Effector memory CD8-positive, alpha-beta T cell (primary cell): ENCODE measurements around the gene DHCR7.

ENCODE experiments used
- ATAC-seq: fragments of 150-1000 bp; cut with Tn5 transposase; replicated peaks from 2 replicates; pipeline ENCODE4 v1.10.0; 2021; ENCODE audit warnings: mild to moderate bottlenecking, moderate library complexity
- DNase-seq, 3 experiments: peaks; one replicate each; pipeline ENCODE4 v3.0.0; 2021
- H3K27ac Mint-ChIP-seq, 2 donors: one replicate each; pipeline ENCODE4 v1.8.0; 2022; ENCODE audit warnings: mild to moderate bottlenecking in 2 of 2, mixed read lengths in 2 of 2, moderate library complexity in 2 of 2
- H3K27me3 Mint-ChIP-seq, 2 donors: one replicate each; pipeline ENCODE4 v1.8.0; 2022; ENCODE audit warnings: mixed read lengths in 2 of 2
- H3K36me3 Mint-ChIP-seq: one replicate; pipeline ENCODE4 v1.8.0; 2022; ENCODE audit warnings: mild to moderate bottlenecking, moderate library complexity, mixed read lengths; ENCODE audit not compliant: insufficient read depth
- H3K4me1 Mint-ChIP-seq, 2 donors: one replicate each; pipeline ENCODE4 v1.8.0; 2022; ENCODE audit warnings: low read depth in 2 of 2, mixed read lengths in 2 of 2
- H3K4me3 Mint-ChIP-seq, 2 donors: one replicate each; pipeline ENCODE4 v1.8.0; 2022; ENCODE audit warnings: mild to moderate bottlenecking in 2 of 2, mixed read lengths in 2 of 2, moderate library complexity in 2 of 2
- H3K9me3 Mint-ChIP-seq, 2 donors: one replicate each; pipeline ENCODE4 v1.8.0; 2022; ENCODE audit warnings: mixed read lengths in 2 of 2

Gene DHCR7

DNA sequence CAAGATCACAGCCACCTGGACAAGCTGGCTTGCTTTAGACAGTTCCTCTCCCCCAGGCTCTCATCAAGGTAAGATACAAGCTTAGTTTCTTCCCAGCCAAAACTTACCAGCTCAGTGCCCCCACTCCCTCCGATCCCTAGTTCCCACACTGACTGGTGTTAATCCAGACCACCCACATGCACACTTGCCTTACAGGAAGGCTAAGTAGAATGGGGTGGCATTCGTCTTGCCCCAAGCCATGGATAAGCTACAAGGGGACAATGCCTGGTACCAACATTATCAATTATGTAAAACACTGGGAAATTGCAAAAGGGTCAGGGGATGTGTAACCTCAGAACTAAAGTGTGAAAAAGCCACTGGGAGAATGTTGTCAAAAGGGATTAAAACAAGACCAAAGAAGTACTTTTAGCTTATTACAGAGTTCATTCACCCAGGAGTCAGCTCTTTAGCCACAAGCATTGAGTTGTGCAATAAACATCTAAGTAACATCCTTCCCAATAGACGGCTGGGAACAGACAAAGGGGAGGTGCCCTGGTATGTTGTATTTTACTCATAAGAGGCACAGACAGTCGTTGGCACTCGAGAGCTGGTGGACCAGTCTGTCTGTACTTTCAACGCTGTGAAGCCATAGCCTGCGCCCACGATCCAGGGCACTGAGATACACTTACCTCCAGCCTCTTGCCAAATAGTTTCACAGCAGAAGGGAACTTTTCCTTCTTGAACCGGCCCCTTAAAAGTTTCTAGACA lies 1.1 kb downstream of the DHCR7 start:
- Mint-ChIP-seq H3K4me1 (peaks cover 27 to 29% of the 10 kb centered on the region in 2 donors), H3K9me3 (no peaks in the 10 kb centered on the region), H3K4me3 (peak overlapping the region; percentile 77 to 83), H3K27ac (peak overlapping the region; percentile 81 to 94), H3K36me3 (peaks cover 31% of the 10 kb centered on the region), H3K27me3 (no peaks in the 10 kb centered on the region)
- no peak for ATAC-seq
- no peak for DNase-seq

DNA sequence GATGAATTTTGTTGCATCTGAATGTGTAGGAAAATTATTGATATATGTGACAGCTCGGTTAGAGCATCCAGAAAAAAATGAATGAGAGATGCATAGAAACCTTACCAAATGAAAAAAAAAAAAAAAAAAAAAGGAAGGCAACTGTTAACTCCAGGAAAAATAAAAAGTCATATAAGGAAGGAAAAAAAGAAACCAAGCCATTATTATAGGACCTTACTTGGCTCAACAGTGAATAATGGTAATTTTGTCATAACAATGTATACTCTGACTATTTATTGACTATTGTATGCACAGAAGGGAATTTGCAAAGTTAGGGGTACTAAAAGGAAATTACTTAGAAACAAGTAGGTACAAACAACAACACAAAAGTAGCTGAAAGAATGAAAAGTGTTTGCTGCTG lies 2.0 kb downstream of the DHCR7 start:
- Mint-ChIP-seq H3K9me3 (no peaks in the 10 kb centered on the region), H3K27ac (no peak overlapping the region), H3K36me3 (peaks cover 26% of the 10 kb centered on the region), H3K4me1 (peaks cover 21 to 22% of the 10 kb centered on the region in 2 donors), H3K27me3 (no peaks in the 10 kb centered on the region), H3K4me3 (peak overlapping the region; percentile 4 to 25)
- DNase-seq = no peak
- no peak for ATAC-seq

GRCh38 chr11:71444811-71445210 lies 3.4 kb downstream of the DHCR7 start:
- Mint-ChIP-seq H3K4me1 (peaks cover 12 to 15% of the 10 kb centered on the region in 2 donors), H3K36me3 (peaks cover 29% of the 10 kb centered on the region), H3K27ac (no peak overlapping the region), H3K27me3 (no peaks in the 10 kb centered on the region), H3K9me3 (no peaks in the 10 kb centered on the region), H3K4me3 (no peak overlapping the region)
- no peak for DNase-seq
- ATAC-seq = no peak

GRCh38 chr11:71443736-71444445 lies 4.3 kb downstream of the DHCR7 start:
- Mint-ChIP-seq H3K9me3 (no peaks in the 10 kb centered on the region), H3K4me1 (peaks cover 4 to 8% of the 10 kb centered on the region in 2 donors), H3K4me3 (no peak overlapping the region), H3K27me3 (no peaks in the 10 kb centered on the region), H3K27ac (no peak overlapping the region), H3K36me3 (peaks cover 29% of the 10 kb centered on the region)
- DNase-seq (no peak), ATAC-seq (no peak)

DNA sequence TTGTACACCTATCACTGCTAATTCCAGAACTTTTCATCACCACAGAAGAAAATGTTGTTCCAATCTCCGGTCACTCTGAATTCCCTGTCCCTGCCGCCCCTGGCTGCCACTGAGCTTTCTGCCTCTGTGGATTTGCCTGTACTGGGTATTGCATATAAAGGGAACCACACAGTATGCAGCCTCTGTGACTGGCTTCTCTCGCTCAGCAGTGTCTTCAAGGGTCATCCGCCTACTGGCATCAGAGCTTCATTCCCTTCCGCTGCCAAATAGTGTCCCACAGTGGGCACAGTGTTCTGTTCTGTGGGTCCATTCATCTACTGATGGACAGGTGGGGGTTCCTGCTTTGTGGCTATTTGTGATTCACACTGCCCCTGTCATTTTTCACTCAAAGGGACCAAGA lies 5.3 kb downstream of the DHCR7 start:
- no peaks in the 10 kb centered on the region for H3K9me3 Mint-ChIP-seq
- peaks cover 4 to 8% of the 10 kb centered on the region in 2 donors for H3K4me1 Mint-ChIP-seq
- ATAC-seq (no peak), DNase-seq (no peak)
- H3K4me3 Mint-ChIP-seq = no peak overlapping the region
- H3K36me3 Mint-ChIP-seq = peaks cover 29% of the 10 kb centered on the region
- H3K27me3 Mint-ChIP-seq = no peaks in the 10 kb centered on the region
- H3K27ac Mint-ChIP-seq = no peak overlapping the region

DNA sequence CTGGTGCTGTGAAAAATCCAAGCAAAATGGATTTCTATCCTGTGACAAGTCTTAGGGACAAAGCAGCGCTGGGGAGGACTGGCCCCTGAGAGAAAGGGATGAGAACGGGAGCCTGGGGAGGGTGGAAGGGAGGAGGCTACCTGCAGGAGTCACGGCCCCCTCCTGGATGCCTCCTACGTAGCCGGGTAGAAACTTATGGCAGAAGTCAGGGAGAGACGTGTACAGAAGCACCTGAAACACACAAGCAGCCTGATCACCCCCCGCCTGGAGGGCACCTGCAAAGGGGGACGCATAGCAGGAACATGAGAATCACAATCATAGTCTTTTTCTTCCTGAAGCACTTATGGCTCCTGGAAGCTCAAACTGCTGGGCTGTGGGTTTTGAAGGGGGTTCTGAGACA lies 6.1 kb downstream of the DHCR7 start:
- Mint-ChIP-seq H3K9me3 (no peaks in the 10 kb centered on the region), H3K36me3 (peaks cover 28% of the 10 kb centered on the region), H3K27me3 (no peaks in the 10 kb centered on the region), H3K27ac (no peak overlapping the region), H3K4me3 (no peak overlapping the region), H3K4me1 (peaks cover 0 to 2% of the 10 kb centered on the region in 2 donors)
- ATAC-seq (no peak), DNase-seq (no peak)

DNA sequence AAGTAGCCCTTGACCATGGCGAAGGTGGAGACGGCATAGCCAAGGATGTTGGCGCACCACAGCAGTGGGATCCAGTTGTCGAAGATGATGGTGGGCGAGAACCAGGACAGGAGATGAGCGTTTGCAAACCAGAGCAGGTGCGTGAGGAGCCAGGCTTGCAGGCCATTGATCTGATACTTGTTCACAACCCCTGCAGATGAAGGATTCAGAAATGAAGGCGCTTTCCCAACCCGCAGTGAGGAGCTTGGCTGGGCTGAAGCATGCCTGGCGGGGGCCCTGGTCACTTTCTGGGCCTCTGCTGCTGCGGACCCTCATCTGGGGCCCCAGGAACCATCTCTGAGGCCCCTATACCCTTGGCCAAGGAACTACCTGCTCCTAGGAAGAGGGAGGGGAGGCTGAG lies 6.9 kb downstream of the DHCR7 start:
- Mint-ChIP-seq H3K27ac (peak overlapping the region in 1 of 2 donors; percentile 4), H3K27me3 (no peaks in the 10 kb centered on the region), H3K4me3 (no peak overlapping the region), H3K36me3 (peaks cover 28% of the 10 kb centered on the region), H3K9me3 (no peaks in the 10 kb centered on the region), H3K4me1 (peaks cover 0 to 2% of the 10 kb centered on the region in 2 donors)
- DNase-seq (no peak), ATAC-seq (no peak)

- H3K9me3 Mint-ChIP-seq = no peaks in the 10 kb centered on the region
- H3K4me3 Mint-ChIP-seq = no peak overlapping the region
- ATAC-seq = no peak
- DNase-seq = no peak
- peaks cover 26% of the 10 kb centered on the region for H3K36me3 Mint-ChIP-seq
- H3K27ac Mint-ChIP-seq = no peak overlapping the region
- no peaks in the 10 kb centered on the region for H3K4me1 Mint-ChIP-seq
- H3K27me3 Mint-ChIP-seq = no peaks in the 10 kb centered on the region
Measured at GRCh38 chr11:71440021-71440755, 8.0 kb downstream of the DHCR7 start.

GRCh38 chr11:71438650-71439049 lies 9.5 kb downstream of the DHCR7 start:
- H3K36me3 Mint-ChIP-seq = peaks cover 15% of the 10 kb centered on the region
- DNase-seq (no peak), ATAC-seq (no peak)
- H3K9me3 Mint-ChIP-seq = no peaks in the 10 kb centered on the region
- H3K4me3 Mint-ChIP-seq = no peak overlapping the region
- H3K4me1 Mint-ChIP-seq = no peaks in the 10 kb centered on the region
- no peaks in the 10 kb centered on the region for H3K27me3 Mint-ChIP-seq
- H3K27ac Mint-ChIP-seq = no peak overlapping the region

- peaks cover 10% of the 10 kb centered on the region for H3K36me3 Mint-ChIP-seq
- H3K27ac Mint-ChIP-seq = no peak overlapping the region
- no peaks in the 10 kb centered on the region for H3K27me3 Mint-ChIP-seq
- DNase-seq = no peak
- H3K9me3 Mint-ChIP-seq = no peaks in the 10 kb centered on the region
- no peak overlapping the region for H3K4me3 Mint-ChIP-seq
- ATAC-seq = no peak
- no peaks in the 10 kb centered on the region for H3K4me1 Mint-ChIP-seq
Measured at GRCh38 chr11:71437879-71438278, 10.3 kb downstream of the DHCR7 start.

DNA sequence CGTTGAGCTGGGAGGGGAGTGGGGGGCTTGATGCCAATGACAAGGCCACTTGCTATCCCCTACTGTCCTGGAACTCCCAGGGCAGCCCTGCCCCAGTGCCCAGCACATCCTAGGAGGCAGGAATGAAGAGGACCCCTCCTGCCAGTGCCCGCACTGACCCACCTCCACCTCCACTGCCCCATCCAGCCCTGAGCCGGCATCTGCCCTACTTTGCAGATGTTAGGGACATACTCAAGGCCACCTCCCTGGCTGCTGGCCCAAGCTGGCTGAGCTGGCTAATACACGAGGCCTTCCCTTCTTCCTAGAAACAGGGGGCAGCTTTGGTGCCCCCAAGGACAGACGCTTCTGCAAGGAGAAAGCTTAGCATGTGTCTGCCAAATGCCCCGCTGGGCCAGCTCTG lies 10.8 kb downstream of the DHCR7 start:
- H3K4me1 Mint-ChIP-seq = no peaks in the 10 kb centered on the region
- H3K9me3 Mint-ChIP-seq = no peaks in the 10 kb centered on the region

DNA sequence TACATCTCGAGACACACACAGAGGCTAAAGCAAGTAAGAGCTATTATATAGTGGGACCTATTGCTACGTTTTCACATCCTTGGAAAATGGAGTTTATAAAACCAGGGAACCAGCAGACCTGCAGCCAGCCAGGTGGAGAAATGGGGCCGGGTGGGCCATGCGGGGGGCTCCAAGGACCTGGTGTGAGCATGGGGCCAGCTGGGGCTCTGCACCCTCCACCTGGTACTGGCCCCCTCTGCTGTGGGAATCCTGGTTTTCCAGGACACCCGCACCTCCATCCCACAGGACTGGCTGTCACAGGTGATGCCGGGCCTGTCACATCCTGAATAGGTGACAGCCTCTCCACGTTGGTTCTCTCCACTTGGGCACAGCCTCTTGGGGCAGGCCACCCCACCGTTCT lies 11.3 kb downstream of the DHCR7 start:
- Mint-ChIP-seq H3K36me3 (peaks cover 10% of the 10 kb centered on the region), H3K4me3 (no peak overlapping the region), H3K4me1 (no peaks in the 10 kb centered on the region), H3K9me3 (no peaks in the 10 kb centered on the region), H3K27me3 (no peaks in the 10 kb centered on the region), H3K27ac (no peak overlapping the region)
- ATAC-seq (no peak), DNase-seq (no peak)

More for the DNA sequence above, 10.8 kb downstream of the DHCR7 start:
- no peaks in the 10 kb centered on the region for H3K27me3 Mint-ChIP-seq
- DNase-seq = no peak
- H3K36me3 Mint-ChIP-seq = peaks cover 10% of the 10 kb centered on the region
- no peak overlapping the region for H3K4me3 Mint-ChIP-seq
- H3K27ac Mint-ChIP-seq = no peak overlapping the region
- ATAC-seq = no peak

GRCh38 chr11:71435278-71435951 lies 12.8 kb downstream of the DHCR7 start:
- peaks cover 9% of the 10 kb centered on the region for H3K36me3 Mint-ChIP-seq
- no peak overlapping the region for H3K4me3 Mint-ChIP-seq
- ATAC-seq = no peak

More at GRCh38 chr11:71435278-71435951, 12.8 kb downstream of the DHCR7 start:
- no peaks in the 10 kb centered on the region for H3K4me1 Mint-ChIP-seq
- no peaks in the 10 kb centered on the region for H3K9me3 Mint-ChIP-seq
- DNase-seq = no peak
- H3K27me3 Mint-ChIP-seq = no peaks in the 10 kb centered on the region
- H3K27ac Mint-ChIP-seq = no peak overlapping the region
